Muscle layer of duodenum (tissue), 2 donors: Measurements from ENCODE around the gene SIGLEC11.
"Not testable (repeated sequence)": the region's sequence is repeated elsewhere in the genome, so short reads cannot be mapped to it uniquely, and the experiment has no call there.

Experiments
- H3K27ac ChIP-seq: one replicate; pipeline ENCODE4 v1.7.0; 2013; ENCODE audit warnings: mild to moderate bottlenecking, low read length
- H3K27me3 ChIP-seq: one replicate; pipeline ENCODE4 v1.7.0; 2013; ENCODE audit warnings: low read depth, mild to moderate bottlenecking, control low read depth, low read length
- H3K36me3 ChIP-seq, 2 donors: one replicate each; pipeline ENCODE4 v1.7.0; 2013; ENCODE audit warnings: low read length in 2 of 2, control low read depth in 1 of 2, mild to moderate bottlenecking in 1 of 2; ENCODE audit not compliant: insufficient read depth in 2 of 2, control insufficient read depth in 1 of 2
- H3K4me1 ChIP-seq, 2 donors: one replicate each; pipeline ENCODE4 v1.7.0; 2013; ENCODE audit warnings: low read length in 2 of 2, mild to moderate bottlenecking in 2 of 2, control low read depth in 1 of 2, moderate library complexity in 1 of 2; ENCODE audit not compliant: insufficient read depth in 2 of 2, control insufficient read depth in 1 of 2
- H3K4me3 ChIP-seq, 2 donors: one replicate each; pipeline ENCODE4 v1.7.0; 2013; ENCODE audit warnings: low read length in 2 of 2, low read depth in 1 of 2, mild to moderate bottlenecking in 1 of 2
- H3K9me3 ChIP-seq, 2 donors: one replicate each; pipeline ENCODE4 v1.7.0; 2013; ENCODE audit warnings: low read length in 2 of 2, control low read depth in 1 of 2, mild to moderate bottlenecking in 1 of 2; ENCODE audit not compliant: control insufficient read depth in 1 of 2
- donor health status: healthy.

Gene SIGLEC11

GRCh38 chr19:49981603-49982593 lies 20.9 kb upstream of the SIGLEC11 start:
- no peak overlapping the region for H3K27ac ChIP-seq
- peaks cover 47 to 82% of the 10 kb centered on the region in 2 donors for H3K36me3 ChIP-seq
- H3K27me3 ChIP-seq, result no peaks in the 10 kb centered on the region
- no peaks in the 10 kb centered on the region for H3K4me1 ChIP-seq
- no peak overlapping the region for H3K4me3 ChIP-seq
- no peaks in the 10 kb centered on the region for H3K9me3 ChIP-seq

GRCh38 chr19:49978324-49978723 lies 17.4 kb upstream of the SIGLEC11 start:
- H3K27me3 ChIP-seq, result no peaks in the 10 kb centered on the region
- no peak overlapping the region for H3K27ac ChIP-seq
- no peak overlapping the region for H3K4me3 ChIP-seq
- H3K9me3 ChIP-seq, result no peaks in the 10 kb centered on the region
- H3K4me1 ChIP-seq, result no peaks in the 10 kb centered on the region
- peaks cover 39 to 69% of the 10 kb centered on the region in 2 donors for H3K36me3 ChIP-seq

GRCh38 chr19:49977881-49978280 lies 16.9 kb upstream of the SIGLEC11 start:
- H3K4me3 ChIP-seq, result no peak overlapping the region
- no peaks in the 10 kb centered on the region for H3K27me3 ChIP-seq
- no peak overlapping the region for H3K27ac ChIP-seq
- no peaks in the 10 kb centered on the region for H3K4me1 ChIP-seq
- peaks cover 39 to 67% of the 10 kb centered on the region in 2 donors for H3K36me3 ChIP-seq
- H3K9me3 ChIP-seq, result no peaks in the 10 kb centered on the region

GRCh38 chr19:49977076-49977475 lies 16.1 kb upstream of the SIGLEC11 start:
- Histone ChIP-seq H3K36me3 (peaks cover 32 to 63% of the 10 kb centered on the region in 2 donors), H3K27ac (no peak overlapping the region), H3K4me1 (no peaks in the 10 kb centered on the region), H3K27me3 (no peaks in the 10 kb centered on the region), H3K4me3 (no peak overlapping the region), H3K9me3 (no peaks in the 10 kb centered on the region)

- Histone ChIP-seq H3K27me3 (no peaks in the 10 kb centered on the region), H3K4me3 (no peak overlapping the region), H3K9me3 (no peaks in the 10 kb centered on the region), H3K36me3 (peaks cover 28 to 58% of the 10 kb centered on the region in 2 donors), H3K4me1 (no peaks in the 10 kb centered on the region), H3K27ac (no peak overlapping the region)
Observed at GRCh38 chr19:49976496-49976895, 15.5 kb upstream of the SIGLEC11 start.

GRCh38 chr19:49975051-49975450 lies 14.1 kb upstream of the SIGLEC11 start:
- H3K36me3 ChIP-seq, result peaks cover 28 to 45% of the 10 kb centered on the region in 2 donors
- H3K27me3 ChIP-seq, result no peaks in the 10 kb centered on the region
- no peaks in the 10 kb centered on the region for H3K9me3 ChIP-seq
- H3K4me3 ChIP-seq, result no peak overlapping the region
- no peak overlapping the region for H3K27ac ChIP-seq
- no peaks in the 10 kb centered on the region for H3K4me1 ChIP-seq

- no peak overlapping the region for H3K4me3 ChIP-seq
- peaks cover 27 to 38% of the 10 kb centered on the region in 2 donors for H3K36me3 ChIP-seq
Observed at GRCh38 chr19:49973987-49974386, 13.0 kb upstream of the SIGLEC11 start.

GRCh38 chr19:49972841-49973240 lies 11.9 kb upstream of the SIGLEC11 start:
- Histone ChIP-seq H3K9me3 (no peaks in the 10 kb centered on the region), H3K4me1 (no peaks in the 10 kb centered on the region), H3K27ac (no peak overlapping the region), H3K4me3 (no peak overlapping the region), H3K27me3 (no peaks in the 10 kb centered on the region), H3K36me3 (peaks cover 19 to 27% of the 10 kb centered on the region in 2 donors)

More at GRCh38 chr19:49973987-49974386, 13.0 kb upstream of the SIGLEC11 start:
- Histone ChIP-seq H3K27ac (no peak overlapping the region), H3K4me1 (no peaks in the 10 kb centered on the region), H3K27me3 (no peaks in the 10 kb centered on the region), H3K9me3 (no peaks in the 10 kb centered on the region)

GRCh38 chr19:49971991-49972411 lies 11.0 kb upstream of the SIGLEC11 start:
- Histone ChIP-seq H3K4me3 (no peak overlapping the region), H3K9me3 (no peaks in the 10 kb centered on the region), H3K27me3 (no peaks in the 10 kb centered on the region), H3K27ac (no peak overlapping the region), H3K4me1 (no peaks in the 10 kb centered on the region), H3K36me3 (peaks cover 13 to 18% of the 10 kb centered on the region in 2 donors)

GRCh38 chr19:49969355-49969754 lies 8.4 kb upstream of the SIGLEC11 start:
- H3K36me3 ChIP-seq, H3K9me3 ChIP-seq, H3K4me3 ChIP-seq, H3K27me3 ChIP-seq, H3K4me1 ChIP-seq, H3K27ac ChIP-seq: not testable (repeated sequence)

GRCh38 chr19:49968279-49968922 lies 7.4 kb upstream of the SIGLEC11 start:
- H3K4me3 ChIP-seq, result no peak overlapping the region
- no peaks in the 10 kb centered on the region for H3K9me3 ChIP-seq
- H3K27ac ChIP-seq, result no peak overlapping the region

More at GRCh38 chr19:49968279-49968922, 7.4 kb upstream of the SIGLEC11 start:
- Histone ChIP-seq H3K4me1 (no peaks in the 10 kb centered on the region), H3K36me3 (no peaks in the 10 kb centered on the region), H3K27me3 (no peaks in the 10 kb centered on the region)
